Peyer's patch (tissue), 4 donors: ENCODE measurements around the gene GRM3. TPM values are rescaled to one million over a fixed set of nuclear protein-coding genes. Genes with fewer than 3 reads are reported as not detected.

Experiments
- DNase-seq, 3 donors: peaks; one replicate each; pipeline ENCODE4 v3.0.0-alpha.2; 2017 to 2019
- H3K27ac ChIP-seq, 4 donors: fragments of 200-600 bp; sonication (generic); one replicate each; pipeline ENCODE4 v1.5.1; 2016 to 2019
- H3K27me3 ChIP-seq, 2 donors: fragments of 200-600 bp; sonication (generic); one replicate each; pipeline ENCODE4 v1.5.1; 2019
- H3K36me3 ChIP-seq, 3 donors: fragments of 200-600 bp; sonication (generic); one replicate each; pipeline ENCODE4 v1.5.1; 2016 to 2019
- H3K4me1 ChIP-seq, 4 donors: fragments of 200-600 bp; sonication (generic); one replicate each; pipeline ENCODE4 v1.5.1; 2016 to 2019
- H3K4me3 ChIP-seq, 4 donors: fragments of 200-600 bp; sonication (generic); 1 replicate in 3 of 4; 2 replicates in 1 of 4; pipeline ENCODE4 v1.5.1; 2016 to 2019; ENCODE audit warnings: mild to moderate bottlenecking in 1 of 4
- H3K9me3 ChIP-seq, 4 donors: fragments of 200-600 bp; sonication (generic); one replicate each; pipeline ENCODE4 v1.5.1; 2016 to 2019; ENCODE audit warnings: mild to moderate bottlenecking in 1 of 4
- POLR2A ChIP-seq, 2 donors: fragments of 450-650 bp; IDR thresholded peaks; one replicate each; pipeline ENCODE4 v1.5.1; 2017; ENCODE audit warnings: antibody characterized with exemption in 2 of 2, mild to moderate bottlenecking in 2 of 2, moderate library complexity in 2 of 2
- total RNA-seq, 4 donors: library from RNA; depleted of rRNA; stranded (reverse); fragments of >200 nt; gene quantifications; one replicate each; pipeline ENCODE4 v1.1.0, GENCODE V29; 2016
- TF ChIP-seq, protein P1 (sequence below), 6 experiments: fragments of 450-650 bp in 4 of 6; fragments of 200-600 bp in 2 of 6; sonication (generic) in 1 of 6; IDR thresholded peaks; one replicate each; pipeline ENCODE4 v1.5.1; 2017 to 2019; ENCODE audit warnings: antibody characterized with exemption in 6 of 6, mild to moderate bottlenecking in 3 of 6, moderate library complexity in 1 of 6

Gene GRM3
- total RNA-seq, 4 donors from 2014 or later: not detected

DNA sequence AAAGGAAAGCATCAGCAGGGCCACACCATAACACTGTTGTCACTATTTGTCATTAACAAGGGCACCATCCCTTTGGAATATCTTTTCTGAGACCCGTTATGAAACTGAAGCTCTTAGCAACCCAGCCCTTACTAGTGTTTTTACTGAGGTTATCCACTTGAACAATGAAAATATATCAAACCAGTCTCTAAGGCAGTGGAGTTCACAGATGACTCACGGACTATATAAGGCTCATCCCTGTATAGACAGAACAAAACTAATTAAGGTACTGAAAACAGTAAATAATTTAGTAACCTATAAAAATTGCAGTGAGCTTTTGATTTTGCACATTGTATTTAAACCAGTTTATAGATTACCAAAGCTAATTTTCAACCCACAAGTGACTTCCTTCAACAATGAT lies 219.7 kb downstream of the GRM3 start:
- DNase-seq: no peak
- Histone ChIP-seq H3K4me1 (no peaks in the 10 kb centered on the region), H3K36me3 (no peaks in the 10 kb centered on the region)

DNA sequence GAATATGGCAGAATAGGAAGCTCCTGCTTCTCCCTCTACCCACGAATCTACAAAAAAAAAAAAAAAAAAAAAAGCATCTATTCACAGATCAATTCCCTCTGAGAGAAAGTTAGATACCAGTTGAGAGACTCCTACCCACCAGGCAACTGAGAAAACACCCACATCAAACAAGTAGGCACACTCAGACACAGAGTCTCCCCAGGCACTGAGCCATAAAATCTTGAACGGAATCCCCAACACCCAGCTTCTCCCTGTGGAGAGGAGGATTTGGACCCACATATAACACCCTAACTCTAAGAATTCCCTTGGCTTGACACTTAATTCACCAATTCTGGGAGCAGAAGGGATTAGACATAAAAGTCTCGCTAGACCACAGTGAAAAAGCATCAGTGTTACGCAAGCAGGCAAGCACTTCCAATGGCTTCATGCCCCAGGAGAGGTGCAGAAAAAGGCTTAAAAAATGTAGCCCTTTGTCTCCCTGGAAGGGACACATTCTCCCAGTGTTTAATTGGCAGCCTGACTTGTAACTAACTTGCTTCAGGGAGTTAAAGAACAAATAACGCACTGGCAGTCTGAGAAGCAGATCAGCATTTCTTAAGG lies 223.6 kb downstream of the GRM3 start:
- no peak overlapping the region for H3K4me3 ChIP-seq
- no peaks in the 10 kb centered on the region for H3K4me1 ChIP-seq
- no peaks in the 10 kb centered on the region for H3K27me3 ChIP-seq
- no peaks in the 10 kb centered on the region for H3K9me3 ChIP-seq
- TF ChIP-seq, protein P1, sequence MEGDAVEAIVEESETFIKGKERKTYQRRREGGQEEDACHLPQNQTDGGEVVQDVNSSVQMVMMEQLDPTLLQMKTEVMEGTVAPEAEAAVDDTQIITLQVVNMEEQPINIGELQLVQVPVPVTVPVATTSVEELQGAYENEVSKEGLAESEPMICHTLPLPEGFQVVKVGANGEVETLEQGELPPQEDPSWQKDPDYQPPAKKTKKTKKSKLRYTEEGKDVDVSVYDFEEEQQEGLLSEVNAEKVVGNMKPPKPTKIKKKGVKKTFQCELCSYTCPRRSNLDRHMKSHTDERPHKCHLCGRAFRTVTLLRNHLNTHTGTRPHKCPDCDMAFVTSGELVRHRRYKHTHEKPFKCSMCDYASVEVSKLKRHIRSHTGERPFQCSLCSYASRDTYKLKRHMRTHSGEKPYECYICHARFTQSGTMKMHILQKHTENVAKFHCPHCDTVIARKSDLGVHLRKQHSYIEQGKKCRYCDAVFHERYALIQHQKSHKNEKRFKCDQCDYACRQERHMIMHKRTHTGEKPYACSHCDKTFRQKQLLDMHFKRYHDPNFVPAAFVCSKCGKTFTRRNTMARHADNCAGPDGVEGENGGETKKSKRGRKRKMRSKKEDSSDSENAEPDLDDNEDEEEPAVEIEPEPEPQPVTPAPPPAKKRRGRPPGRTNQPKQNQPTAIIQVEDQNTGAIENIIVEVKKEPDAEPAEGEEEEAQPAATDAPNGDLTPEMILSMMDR (IDR thresholded peaks at IDR 0.05): no peak
- no peak overlapping the region for H3K27ac ChIP-seq
- DNase-seq: no peak
- no peaks in the 10 kb centered on the region for H3K36me3 ChIP-seq

More for the DNA sequence above, 219.7 kb downstream of the GRM3 start:
- Histone ChIP-seq H3K27ac (no peak overlapping the region), H3K4me3 (no peak overlapping the region), H3K9me3 (no peaks in the 10 kb centered on the region), H3K27me3 (no peaks in the 10 kb centered on the region)
- TF ChIP-seq POLR2A (IDR thresholded peaks at IDR 0.05): no peak
- TF ChIP-seq, protein P1 (IDR thresholded peaks at IDR 0.05): no peak

- no peak for TF ChIP-seq POLR2A (IDR thresholded peaks at IDR 0.05)
- TF ChIP-seq, protein P1 (IDR thresholded peaks at IDR 0.05): no peak
- DNase-seq: no peak
- Histone ChIP-seq H3K9me3 (no peaks in the 10 kb centered on the region), H3K36me3 (no peaks in the 10 kb centered on the region), H3K4me3 (no peak overlapping the region), H3K27ac (no peak overlapping the region), H3K4me1 (no peaks in the 10 kb centered on the region), H3K27me3 (no peaks in the 10 kb centered on the region)
Measured at GRCh38 chr7:86876146-86876545, 232.4 kb downstream of the GRM3 start.

- Histone ChIP-seq H3K36me3 (no peaks in the 10 kb centered on the region), H3K4me1 (no peaks in the 10 kb centered on the region), H3K4me3 (no peak overlapping the region), H3K27ac (no peak overlapping the region), H3K27me3 (no peaks in the 10 kb centered on the region), H3K9me3 (no peaks in the 10 kb centered on the region)
- no peak for DNase-seq
- TF ChIP-seq, protein P1 (IDR thresholded peaks at IDR 0.05): no peak
Measured at GRCh38 chr7:86884152-86884551, 240.4 kb downstream of the GRM3 start.

DNA sequence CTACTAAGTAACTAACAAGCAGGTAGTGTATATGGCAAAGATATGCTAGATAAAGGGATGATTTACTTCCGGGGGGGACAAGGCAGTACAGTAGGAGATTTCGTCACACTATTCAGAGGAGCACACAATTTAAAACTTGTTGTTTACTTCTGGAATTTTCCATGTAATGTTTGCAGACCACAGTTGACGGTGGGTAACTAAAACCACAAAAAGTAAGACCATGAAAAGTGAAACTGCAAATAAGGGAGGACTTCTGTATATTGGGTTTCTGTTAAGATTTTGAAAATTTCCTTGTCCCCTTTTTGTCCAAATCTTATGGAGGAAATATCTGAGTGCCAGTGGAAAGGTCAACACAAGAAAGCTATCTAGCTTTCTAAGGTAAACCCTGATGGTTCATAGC lies 245.8 kb downstream of the GRM3 start:
- no peaks in the 10 kb centered on the region for H3K4me1 ChIP-seq
- DNase-seq: no peak
- no peaks in the 10 kb centered on the region for H3K36me3 ChIP-seq
- no peak overlapping the region for H3K27ac ChIP-seq
- TF ChIP-seq, protein P1 (IDR thresholded peaks at IDR 0.05): no peak
- TF ChIP-seq POLR2A (IDR thresholded peaks at IDR 0.05): no peak
- H3K27me3 ChIP-seq: no peaks in the 10 kb centered on the region
- H3K4me3 ChIP-seq: no peak overlapping the region
- no peaks in the 10 kb centered on the region for H3K9me3 ChIP-seq

DNA sequence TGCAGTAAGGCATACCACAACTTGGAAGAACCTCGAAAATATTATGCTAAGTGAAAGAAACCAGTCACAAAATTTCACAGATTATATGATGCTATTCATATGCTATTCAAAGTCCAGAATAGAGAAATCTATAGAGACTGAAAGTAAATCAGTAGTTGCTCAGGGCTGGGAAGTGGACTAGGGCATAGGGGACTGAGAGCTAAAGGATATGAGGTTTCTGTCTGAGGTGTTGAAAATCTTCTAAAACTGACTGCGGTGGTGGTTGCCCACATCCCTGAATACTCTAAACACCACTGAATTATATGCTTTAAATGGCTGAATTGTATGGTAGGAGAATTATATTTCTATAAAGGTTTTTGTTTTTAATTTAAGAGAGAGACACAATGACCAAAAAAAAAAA lies 254.5 kb downstream of the GRM3 start:
- Histone ChIP-seq H3K27ac (no peak overlapping the region), H3K4me3 (no peak overlapping the region), H3K9me3 (no peaks in the 10 kb centered on the region), H3K36me3 (no peaks in the 10 kb centered on the region), H3K4me1 (no peaks in the 10 kb centered on the region), H3K27me3 (no peaks in the 10 kb centered on the region)
- TF ChIP-seq, protein P1 (IDR thresholded peaks at IDR 0.05): no peak
- no peak for TF ChIP-seq POLR2A (IDR thresholded peaks at IDR 0.05)
- DNase-seq: no peak
